ENCODE data around the gene TRIM40.
"Not testable (repeated sequence)": the region's sequence is repeated elsewhere in the genome, so short reads cannot be mapped to it uniquely, and the experiment has no call there.

The TRIM40 gene

DNA sequence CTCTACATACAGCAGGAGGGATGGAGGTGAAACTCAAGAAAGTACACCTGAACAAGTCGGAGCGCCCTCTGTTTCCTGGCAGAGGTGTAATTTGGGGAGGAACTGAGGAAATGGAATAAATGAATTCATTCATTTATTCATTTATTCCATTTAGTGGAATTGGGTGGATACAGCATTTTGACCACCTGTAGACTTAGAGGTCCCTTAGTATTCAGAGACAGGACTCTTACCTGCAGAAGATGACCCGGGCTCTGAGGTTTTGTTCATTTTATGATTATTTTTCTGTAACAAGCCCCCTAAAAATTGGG lies 32.1 kb upstream of the TRIM40 start:
- no peak for DNase-seq (ENCODE audit: extremely low read depth, low read depth)
- TF ChIP-seq, protein P1, sequence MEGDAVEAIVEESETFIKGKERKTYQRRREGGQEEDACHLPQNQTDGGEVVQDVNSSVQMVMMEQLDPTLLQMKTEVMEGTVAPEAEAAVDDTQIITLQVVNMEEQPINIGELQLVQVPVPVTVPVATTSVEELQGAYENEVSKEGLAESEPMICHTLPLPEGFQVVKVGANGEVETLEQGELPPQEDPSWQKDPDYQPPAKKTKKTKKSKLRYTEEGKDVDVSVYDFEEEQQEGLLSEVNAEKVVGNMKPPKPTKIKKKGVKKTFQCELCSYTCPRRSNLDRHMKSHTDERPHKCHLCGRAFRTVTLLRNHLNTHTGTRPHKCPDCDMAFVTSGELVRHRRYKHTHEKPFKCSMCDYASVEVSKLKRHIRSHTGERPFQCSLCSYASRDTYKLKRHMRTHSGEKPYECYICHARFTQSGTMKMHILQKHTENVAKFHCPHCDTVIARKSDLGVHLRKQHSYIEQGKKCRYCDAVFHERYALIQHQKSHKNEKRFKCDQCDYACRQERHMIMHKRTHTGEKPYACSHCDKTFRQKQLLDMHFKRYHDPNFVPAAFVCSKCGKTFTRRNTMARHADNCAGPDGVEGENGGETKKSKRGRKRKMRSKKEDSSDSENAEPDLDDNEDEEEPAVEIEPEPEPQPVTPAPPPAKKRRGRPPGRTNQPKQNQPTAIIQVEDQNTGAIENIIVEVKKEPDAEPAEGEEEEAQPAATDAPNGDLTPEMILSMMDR (IDR thresholded peaks at IDR 0.05; ENCODE audit: low read depth, low read length), result no peak

DNA sequence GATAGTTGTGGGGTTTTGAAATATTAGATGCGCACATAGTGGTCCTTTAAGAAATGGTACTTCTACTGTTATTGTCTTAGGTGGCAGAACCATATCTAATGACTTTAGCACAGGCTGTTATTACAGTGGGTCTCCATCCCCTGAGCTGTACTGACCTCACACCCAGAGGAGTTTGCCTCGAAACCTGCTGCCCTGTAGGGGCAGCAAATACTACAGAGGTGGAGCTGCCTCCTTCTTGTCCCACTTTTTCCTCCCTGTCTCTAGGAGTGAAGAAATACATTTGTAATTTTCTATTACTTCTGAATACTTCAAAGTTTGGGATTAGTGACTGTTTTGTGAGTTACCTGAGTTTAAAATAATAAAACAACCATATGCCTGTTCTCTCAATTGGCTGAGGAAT lies 31.3 kb upstream of the TRIM40 start:
- TF ChIP-seq, protein P1 (IDR thresholded peaks at IDR 0.05; ENCODE audit: low read depth, low read length), result no peak
- DNase-seq (ENCODE audit: extremely low read depth, low read depth), result no peak

DNA sequence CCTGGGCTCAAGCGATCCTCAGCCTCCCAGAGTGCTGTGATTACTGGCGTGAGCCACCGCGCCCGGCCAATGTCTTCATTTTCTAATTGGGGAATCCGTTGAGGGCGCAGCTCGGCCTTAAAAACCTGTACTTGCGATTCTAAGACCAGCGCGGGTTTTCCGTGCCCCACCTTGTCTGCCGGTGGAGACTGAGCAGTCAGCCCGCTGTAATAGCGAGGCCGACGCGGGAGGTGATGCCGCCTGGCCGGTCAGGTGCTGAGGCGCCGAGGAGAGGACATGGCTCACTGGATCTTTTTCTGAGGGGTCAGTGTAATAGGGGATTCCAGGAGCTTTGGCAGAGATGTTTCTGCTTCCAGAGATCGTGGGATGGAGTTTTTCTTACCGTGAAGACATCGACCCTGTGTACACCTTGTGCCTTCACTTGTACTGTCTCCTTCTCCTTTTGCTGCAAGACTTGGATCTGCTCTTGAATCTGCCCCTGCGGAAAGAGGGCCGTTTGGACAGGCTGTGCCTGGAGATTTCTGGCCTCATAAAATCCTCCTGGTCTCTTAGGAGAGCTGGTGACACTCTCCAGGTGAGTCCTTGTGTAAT lies 24.6 kb upstream of the TRIM40 start:
- DNase-seq (ENCODE audit: extremely low read depth, low read depth), result no peak
- TF ChIP-seq, protein P1 (IDR thresholded peaks at IDR 0.05; ENCODE audit: low read depth, low read length), result no peak

DNA sequence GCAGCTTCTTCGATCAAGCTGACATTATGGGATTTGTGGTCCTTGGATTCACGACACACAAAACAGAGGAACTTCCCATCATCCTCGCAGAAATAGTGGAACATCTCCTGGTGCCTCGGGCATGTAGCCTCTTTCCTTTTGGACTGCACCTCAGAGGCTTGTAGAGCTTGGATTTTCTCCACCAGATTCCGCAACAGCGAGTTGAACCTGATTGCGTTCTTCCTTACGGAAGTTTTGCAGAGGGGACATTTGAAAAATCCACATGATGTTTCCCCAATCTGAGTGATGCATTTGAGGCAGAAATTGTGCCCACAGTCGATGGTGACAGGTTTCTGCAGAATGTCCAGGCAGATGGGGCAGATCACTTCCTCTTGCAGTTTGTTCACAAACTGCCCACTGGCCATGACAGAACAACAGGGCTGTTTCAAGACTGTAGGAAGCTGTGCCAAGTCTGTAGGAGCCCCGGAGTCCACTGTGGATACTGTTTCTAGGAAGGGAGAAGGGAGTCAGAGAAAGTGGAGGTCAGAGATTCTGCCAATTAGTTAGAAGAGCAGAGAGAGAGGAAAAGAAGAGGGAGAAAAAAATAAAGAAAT lies 23.4 kb upstream of the TRIM40 start:
- DNase-seq (ENCODE audit: extremely low read depth, low read depth), result no peak
- TF ChIP-seq, protein P1 (IDR thresholded peaks at IDR 0.05; ENCODE audit: low read depth, low read length), result no peak

DNA sequence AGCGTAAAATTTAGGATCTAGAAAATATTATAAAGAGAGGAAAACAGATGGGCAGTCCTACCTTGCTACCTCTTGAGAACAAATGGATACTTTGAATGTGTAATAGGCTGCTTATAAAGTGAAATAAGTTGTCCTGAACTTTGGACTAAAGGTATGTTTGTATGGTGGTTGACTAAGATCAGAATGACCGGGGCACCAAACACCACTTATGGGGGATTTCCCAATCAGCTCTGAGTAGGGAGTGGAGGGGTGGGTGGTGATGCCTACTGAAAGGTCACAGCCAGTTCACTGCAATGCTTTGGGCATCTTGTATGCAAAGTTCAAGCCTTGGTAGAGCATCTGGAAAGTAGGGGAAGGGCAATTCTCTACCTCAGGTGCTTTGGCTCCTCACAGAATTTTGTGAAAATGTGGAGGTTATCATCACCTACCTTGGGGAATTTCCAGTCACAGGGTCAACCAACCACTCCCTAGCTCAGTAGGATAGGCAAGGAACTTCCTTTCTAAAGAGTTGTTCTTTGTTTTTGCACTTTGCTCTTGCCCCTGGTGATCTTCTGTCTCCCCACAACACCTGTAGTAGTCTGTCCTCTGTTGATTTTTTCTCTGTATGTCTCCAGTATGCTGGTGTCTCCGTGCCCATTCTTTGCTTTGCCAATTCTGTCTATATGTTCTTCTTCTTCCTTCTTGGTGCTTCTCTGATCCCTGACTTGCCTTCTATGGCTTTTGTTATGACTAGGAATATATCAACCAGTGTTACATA lies 22.8 kb upstream of the TRIM40 start, which contains the start of gene TRIM31:
Gene TRIM31 (minus strand): TSS at position 88 of the 757 bp plus-strand sequence. CDS start 285 bp downstream, outside the sequence.
- TF ChIP-seq, protein P1 (IDR thresholded peaks at IDR 0.05; ENCODE audit: low read depth, low read length), result no peak
- DNase-seq (ENCODE audit: extremely low read depth, low read depth), result no peak

DNA sequence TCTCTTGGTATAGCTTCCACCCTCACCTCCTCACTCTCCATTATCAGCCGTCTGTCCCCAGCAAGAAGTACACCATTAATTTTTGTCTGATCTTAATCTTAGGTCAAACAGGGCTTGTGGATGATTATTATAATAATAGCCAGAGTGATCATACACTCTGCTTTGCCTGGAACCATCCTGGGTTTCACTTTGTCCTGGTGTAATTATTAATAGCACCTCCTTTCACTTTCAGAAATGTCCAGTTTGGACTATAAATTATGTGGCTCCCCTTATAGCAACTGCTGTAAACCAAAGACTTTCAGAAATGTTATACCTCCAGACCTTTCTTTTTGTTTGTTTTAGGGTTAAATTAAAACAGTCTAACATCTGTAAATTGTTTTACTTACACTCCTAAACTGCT lies 22.1 kb upstream of the TRIM40 start:
- TF ChIP-seq, protein P1 (IDR thresholded peaks at IDR 0.05; ENCODE audit: low read depth, low read length), result no peak
- DNase-seq (ENCODE audit: extremely low read depth, low read depth), result no peak

DNA sequence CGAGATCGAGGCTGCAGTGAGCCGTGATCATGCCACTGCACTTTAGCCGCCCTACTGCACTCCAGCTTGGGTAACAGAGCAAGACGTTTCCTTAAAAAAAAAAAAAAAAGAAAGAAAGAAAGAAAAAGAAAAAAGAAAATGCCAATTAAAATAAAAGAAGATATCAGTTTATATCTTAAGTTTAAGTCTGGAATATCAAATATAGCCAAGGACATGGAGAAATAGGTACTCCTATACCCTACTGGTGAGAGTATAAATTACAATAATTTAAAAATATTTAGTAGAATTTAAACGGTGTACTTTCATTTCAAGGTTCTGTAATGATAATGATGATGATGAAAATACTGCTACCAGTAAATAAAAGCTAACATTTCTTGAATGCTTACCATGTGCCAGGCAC lies 19.2 kb upstream of the TRIM40 start:
- TF ChIP-seq, protein P1 (IDR thresholded peaks at IDR 0.05; ENCODE audit: low read depth, low read length), result no peak
- DNase-seq (ENCODE audit: extremely low read depth, low read depth), result no peak

DNA sequence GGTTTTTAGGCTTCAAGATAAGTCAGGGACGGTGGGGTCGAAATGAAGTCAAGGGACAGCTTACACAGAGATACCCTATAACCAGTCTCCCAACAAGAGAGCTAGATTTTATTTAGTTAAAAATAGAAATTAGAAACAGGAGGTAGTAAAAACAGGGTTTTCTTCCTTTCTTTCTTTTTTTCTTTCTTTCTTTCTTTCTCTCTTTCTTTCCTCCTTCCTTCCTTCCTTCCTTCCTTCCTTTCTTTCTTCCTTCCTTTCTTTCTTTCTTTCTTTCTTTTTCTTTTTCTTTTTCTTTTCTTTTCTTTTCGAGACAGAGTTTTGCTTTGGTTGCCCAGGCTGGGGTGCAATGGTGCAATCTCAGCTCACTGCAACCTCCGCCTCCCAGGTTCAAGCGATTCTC lies 17.2 kb upstream of the TRIM40 start:
- not testable (repeated sequence) for DNase-seq (ENCODE audit: extremely low read depth, low read depth)

Data from AG09319 (cell line).